Hepatocyte (in vitro differentiated cells): ENCODE measurements around the gene TRIM31. TPM values are rescaled to one million over a fixed set of nuclear protein-coding genes. Genes with fewer than 3 reads are reported as not detected.
"Not testable (repeated sequence)": the region's sequence is repeated elsewhere in the genome, so short reads cannot be mapped to it uniquely, and the experiment has no call there.

ENCODE experiments used
- DNase-seq: peaks from one replicate; pipeline ENCODE4 v3.0.0-alpha.2; 2016; ENCODE audit warnings: low spot score
- H2AFZ ChIP-seq: fragments of 200-600 bp; sonication (generic); 2 replicates; pipeline ENCODE4 v1.6.0; 2016; ENCODE audit warnings: antibody characterized with exemption, mild to moderate bottlenecking
- H3K27ac ChIP-seq: fragments of 200-600 bp; sonication (generic); 2 replicates; pipeline ENCODE4 v1.5.1; 2016; ENCODE audit warnings: mild to moderate bottlenecking
- H3K27me3 ChIP-seq: fragments of 200-600 bp; sonication (generic); 2 replicates; pipeline ENCODE4 v1.6.1; 2016
- H3K36me3 ChIP-seq: fragments of 200-600 bp; sonication (generic); replicated peaks from 2 replicates; pipeline ENCODE4 v1.5.1; 2016; ENCODE audit warnings: low read depth; ENCODE audit not compliant: insufficient read depth
- H3K4me1 ChIP-seq: fragments of 200-600 bp; sonication (generic); 2 replicates; pipeline ENCODE4 v1.5.1; 2016; ENCODE audit warnings: mild to moderate bottlenecking, moderate library complexity; ENCODE audit not compliant: insufficient read depth
- H3K4me2 ChIP-seq: fragments of 200-600 bp; sonication (generic); 2 replicates; pipeline ENCODE4 v1.6.0; 2016
- H3K4me3 ChIP-seq: fragments of 200-600 bp; sonication (generic); 2 replicates; pipeline ENCODE4 v1.5.1; 2016; ENCODE audit warnings: mild to moderate bottlenecking
- H3K79me2 ChIP-seq: fragments of 200-600 bp; sonication (generic); 2 replicates; pipeline ENCODE4 v1.6.0; 2017; ENCODE audit warnings: mild to moderate bottlenecking
- H3K9me2 ChIP-seq: fragments of 200-600 bp; sonication (generic); replicated peaks from 2 replicates; pipeline ENCODE4 v1.6.0; 2017; ENCODE audit warnings: mild to moderate bottlenecking; ENCODE audit not compliant: insufficient read depth
- H3K9me3 ChIP-seq: fragments of 200-600 bp; sonication (generic); 2 replicates; pipeline ENCODE4 v1.5.1; 2016; ENCODE audit warnings: low read depth, mild to moderate bottlenecking
- H4K20me1 ChIP-seq: fragments of 200-600 bp; sonication (generic); 2 replicates; pipeline ENCODE4 v1.6.0; 2016; ENCODE audit warnings: mild to moderate bottlenecking; ENCODE audit not compliant: insufficient read depth, poor library complexity, severe bottlenecking
- EZH2 ChIP-seq: fragments of 200-600 bp; sonication (generic); IDR thresholded peaks from 2 replicates; pipeline ENCODE4 v1.6.1; 2016; ENCODE audit warnings: antibody characterized with exemption, mild to moderate bottlenecking, borderline replicate concordance
- EZH2phosphoT487 ChIP-seq: fragments of 200-600 bp; sonication (generic); IDR thresholded peaks from one replicate; pipeline ENCODE4 v1.6.1; 2018; ENCODE audit warnings: antibody characterized with exemption, mild to moderate bottlenecking, low read depth, moderate library complexity; ENCODE audit not compliant: unreplicated experiment, severe bottlenecking
- WGBS: methylation state at CpG from one replicate; pipeline ENCODE4 v1.1.6; 2016; ENCODE audit warnings: low lambda C conversion rate; ENCODE audit errors: missing lambda C conversion rate; 5-methylcytosine and 5-hydroxymethylcytosine counted together
- polyA plus RNA-seq: library from polyadenylated mRNA; unstranded; fragments of >200 nt; fragmentation: Nextera tagmentation; extraction: Ambion mirVana; gene quantifications from 2 replicates; pipeline ENCODE4 v1.2.1, GENCODE V29; 2016
- total RNA-seq: library from RNA; depleted of rRNA; stranded (reverse); fragments of >200 nt; gene quantifications from 2 replicates; pipeline ENCODE4 v1.2.3, GENCODE V29; 2014
- TF ChIP-seq, protein P1 (sequence below): fragments of 200-600 bp; sonication (generic); IDR thresholded peaks from 2 replicates; pipeline ENCODE4 v1.5.1; 2016; ENCODE audit warnings: antibody characterized with exemption, mild to moderate bottlenecking; ENCODE audit not compliant: poor library complexity

The TRIM31 gene
- total and polyA plus RNA-seq, 2 experiments from 2014 or later, result 5.0 to 6.3 TPM

DNA sequence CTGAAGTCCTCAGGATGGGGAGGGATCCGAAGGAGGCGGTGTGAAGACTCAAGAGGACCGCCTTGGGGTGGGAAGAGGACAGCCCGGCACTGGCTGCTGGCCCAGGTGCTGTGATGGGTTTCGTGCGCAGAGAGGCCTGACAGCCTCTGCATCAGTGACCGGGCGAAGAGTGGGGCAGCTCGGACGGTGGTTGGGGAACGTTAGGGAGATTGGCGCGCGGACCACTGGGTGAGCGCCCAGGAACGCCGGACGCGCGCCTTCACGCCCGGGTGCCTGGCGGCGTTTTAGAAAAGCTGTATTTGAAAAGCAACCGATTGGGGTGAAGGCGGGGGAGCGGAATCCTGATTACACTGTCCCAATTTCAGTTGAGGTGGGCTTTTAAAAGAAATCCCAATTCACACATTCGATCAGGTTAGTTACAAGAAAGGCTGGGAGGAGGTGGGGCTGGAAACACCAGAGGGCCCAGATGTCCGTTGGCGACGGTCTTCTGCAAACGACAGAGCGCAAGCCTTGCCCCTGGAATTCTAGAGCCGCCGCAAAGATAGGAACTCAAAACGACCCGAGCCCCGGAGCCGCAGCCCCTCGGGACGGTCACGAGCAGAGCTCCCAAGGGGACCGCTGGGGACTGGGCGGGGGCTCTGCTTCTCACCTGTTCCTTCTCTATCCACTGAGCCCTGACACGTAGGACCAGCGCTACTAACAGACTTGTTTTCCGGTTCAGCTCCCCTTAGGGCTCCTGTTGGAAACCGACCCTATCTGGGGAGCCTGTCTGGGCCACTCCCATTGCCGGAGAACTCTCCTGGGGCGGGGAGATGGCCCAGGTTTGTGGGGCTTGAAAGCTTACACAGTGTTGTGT is 14.6 kb upstream of the TRIM31 start:
- peak overlapping the region; percentile 64 for H2AFZ ChIP-seq
- H4K20me1 ChIP-seq, result no peaks in the 10 kb centered on the region
- no peak overlapping the region for H3K27ac ChIP-seq
- 7% methylated on average over 49 of the region's 50 CpGs for WGBS
- peak; percentile 57 for TF ChIP-seq EZH2
- no peak for TF ChIP-seq EZH2phosphoT487
- TF ChIP-seq, protein P1, sequence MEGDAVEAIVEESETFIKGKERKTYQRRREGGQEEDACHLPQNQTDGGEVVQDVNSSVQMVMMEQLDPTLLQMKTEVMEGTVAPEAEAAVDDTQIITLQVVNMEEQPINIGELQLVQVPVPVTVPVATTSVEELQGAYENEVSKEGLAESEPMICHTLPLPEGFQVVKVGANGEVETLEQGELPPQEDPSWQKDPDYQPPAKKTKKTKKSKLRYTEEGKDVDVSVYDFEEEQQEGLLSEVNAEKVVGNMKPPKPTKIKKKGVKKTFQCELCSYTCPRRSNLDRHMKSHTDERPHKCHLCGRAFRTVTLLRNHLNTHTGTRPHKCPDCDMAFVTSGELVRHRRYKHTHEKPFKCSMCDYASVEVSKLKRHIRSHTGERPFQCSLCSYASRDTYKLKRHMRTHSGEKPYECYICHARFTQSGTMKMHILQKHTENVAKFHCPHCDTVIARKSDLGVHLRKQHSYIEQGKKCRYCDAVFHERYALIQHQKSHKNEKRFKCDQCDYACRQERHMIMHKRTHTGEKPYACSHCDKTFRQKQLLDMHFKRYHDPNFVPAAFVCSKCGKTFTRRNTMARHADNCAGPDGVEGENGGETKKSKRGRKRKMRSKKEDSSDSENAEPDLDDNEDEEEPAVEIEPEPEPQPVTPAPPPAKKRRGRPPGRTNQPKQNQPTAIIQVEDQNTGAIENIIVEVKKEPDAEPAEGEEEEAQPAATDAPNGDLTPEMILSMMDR, result no peak
- H3K27me3 ChIP-seq, result peaks cover 44% of the 10 kb centered on the region
- peaks cover 19% of the 10 kb centered on the region for H3K4me1 ChIP-seq
- DNase-seq, result no peak
- H3K9me3 ChIP-seq, result no peaks in the 10 kb centered on the region
- H3K36me3 ChIP-seq, result no peaks in the 10 kb centered on the region
- peak overlapping the region; percentile 5 for H3K4me3 ChIP-seq
- peak overlapping the region; percentile 76 for H3K4me2 ChIP-seq
- no peaks in the 10 kb centered on the region for H3K9me2 ChIP-seq
- no peaks in the 10 kb centered on the region for H3K79me2 ChIP-seq

DNA sequence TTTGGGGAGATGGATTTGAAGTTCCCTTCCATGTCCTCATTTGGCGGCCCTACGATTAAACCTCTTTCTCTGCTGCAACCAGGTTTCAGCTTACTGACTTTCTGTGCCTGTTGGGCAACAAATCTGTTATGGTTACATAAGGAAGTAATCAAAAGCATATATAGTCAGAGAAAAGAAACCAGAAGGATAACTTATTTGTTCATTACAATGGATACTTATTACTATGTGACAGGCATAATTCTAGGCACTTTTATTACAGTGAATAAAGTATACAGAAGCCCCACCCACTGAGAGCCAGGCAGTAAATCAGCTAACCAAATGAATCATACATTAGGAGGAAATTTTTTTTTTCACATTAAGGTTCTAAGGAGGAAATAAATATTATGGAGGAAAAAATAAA is 9.6 kb upstream of the TRIM31 start:
- Histone ChIP-seq H3K4me1 (peaks cover 12% of the 10 kb centered on the region), H4K20me1 (no peaks in the 10 kb centered on the region), H3K9me2 (no peaks in the 10 kb centered on the region), H3K9me3 (no peaks in the 10 kb centered on the region), H3K79me2 (no peaks in the 10 kb centered on the region), H3K4me3 (no peak overlapping the region), H3K27ac (no peak overlapping the region), H3K27me3 (peaks cover 18% of the 10 kb centered on the region), H3K36me3 (no peaks in the 10 kb centered on the region), H3K4me2 (no peak overlapping the region), H2AFZ (no peak overlapping the region)
- WGBS, result 63% methylated on average over 2 of the region's 2 CpGs
- no peak for TF ChIP-seq EZH2
- TF ChIP-seq EZH2phosphoT487, result no peak
- TF ChIP-seq, protein P1, result no peak
- no peak for DNase-seq

DNA sequence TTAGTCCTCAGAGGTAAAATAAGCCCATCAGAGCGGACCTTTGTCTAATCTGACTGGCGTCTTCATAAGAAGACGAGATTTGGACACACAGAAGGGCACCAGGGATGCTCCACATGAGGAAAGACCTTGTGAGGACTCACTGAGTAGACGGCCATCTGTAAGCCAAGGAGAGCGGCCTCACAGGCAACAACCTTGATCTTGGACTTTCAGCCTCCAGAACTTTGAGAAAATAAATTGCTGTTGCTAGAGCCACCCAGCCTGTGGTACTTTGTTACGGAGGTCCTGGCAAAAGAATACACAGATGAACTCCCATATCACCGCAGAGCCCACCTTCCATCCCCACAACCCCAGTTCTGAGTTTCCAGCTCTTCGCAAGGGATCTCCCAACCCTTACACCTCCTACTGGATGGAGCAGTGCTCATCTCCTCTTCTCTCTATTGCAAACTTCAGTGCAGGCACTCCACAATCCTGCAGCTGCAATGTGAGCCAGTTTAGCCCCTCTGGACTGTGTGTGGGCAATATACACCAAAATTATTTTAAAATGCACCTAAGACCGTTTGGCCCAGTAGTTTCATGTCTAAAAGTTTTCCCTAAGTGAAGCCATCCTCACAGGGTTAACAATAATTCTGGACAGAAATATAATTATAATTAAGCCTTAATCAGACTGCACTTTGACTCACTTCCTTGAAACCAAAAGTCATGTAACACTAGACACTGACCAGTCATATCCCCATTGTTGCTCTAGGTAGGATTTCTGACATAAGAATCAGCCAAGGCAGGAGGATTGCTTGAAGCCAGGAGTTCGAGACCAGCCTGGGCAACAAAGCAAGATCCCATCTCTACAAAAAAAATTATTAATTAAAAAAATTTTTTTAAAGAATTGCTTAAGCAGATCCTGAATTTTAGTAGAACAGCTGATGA is 8.8 kb upstream of the TRIM31 start:
- H3K27me3 ChIP-seq, result peaks cover 12% of the 10 kb centered on the region
- no peaks in the 10 kb centered on the region for H3K36me3 ChIP-seq
- no peaks in the 10 kb centered on the region for H3K79me2 ChIP-seq
- no peak overlapping the region for H3K4me2 ChIP-seq
- H3K9me2 ChIP-seq, result no peaks in the 10 kb centered on the region
- H3K9me3 ChIP-seq, result no peaks in the 10 kb centered on the region
- H3K27ac ChIP-seq, result no peak overlapping the region
- WGBS, result 83% methylated on average over 10 of the region's 10 CpGs
- H3K4me3 ChIP-seq, result no peak overlapping the region
- no peak overlapping the region for H2AFZ ChIP-seq
- TF ChIP-seq EZH2 (no peak), EZH2phosphoT487 (no peak)
- TF ChIP-seq, protein P1, result no peak
- no peaks in the 10 kb centered on the region for H4K20me1 ChIP-seq
- DNase-seq, result no peak
- peaks cover 6% of the 10 kb centered on the region for H3K4me1 ChIP-seq

DNA sequence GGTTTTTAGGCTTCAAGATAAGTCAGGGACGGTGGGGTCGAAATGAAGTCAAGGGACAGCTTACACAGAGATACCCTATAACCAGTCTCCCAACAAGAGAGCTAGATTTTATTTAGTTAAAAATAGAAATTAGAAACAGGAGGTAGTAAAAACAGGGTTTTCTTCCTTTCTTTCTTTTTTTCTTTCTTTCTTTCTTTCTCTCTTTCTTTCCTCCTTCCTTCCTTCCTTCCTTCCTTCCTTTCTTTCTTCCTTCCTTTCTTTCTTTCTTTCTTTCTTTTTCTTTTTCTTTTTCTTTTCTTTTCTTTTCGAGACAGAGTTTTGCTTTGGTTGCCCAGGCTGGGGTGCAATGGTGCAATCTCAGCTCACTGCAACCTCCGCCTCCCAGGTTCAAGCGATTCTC is 5.8 kb upstream of the TRIM31 start:
- H3K4me3 ChIP-seq, H4K20me1 ChIP-seq, H2AFZ ChIP-seq, H3K27me3 ChIP-seq, H3K9me2 ChIP-seq, H3K79me2 ChIP-seq, H3K9me3 ChIP-seq, H3K4me2 ChIP-seq, DNase-seq, H3K36me3 ChIP-seq: not testable (repeated sequence)
- peak overlapping the region; percentile 65 for H3K27ac ChIP-seq
- 84% methylated on average over 5 of the region's 5 CpGs for WGBS
- H3K4me1 ChIP-seq, result peaks cover 11% of the 10 kb centered on the region
